Mucosa of descending colon (tissue), 3 donors: ENCODE data around the gene NDUFS4. TPM values are rescaled to one million over a fixed set of nuclear protein-coding genes. Genes with fewer than 3 reads are reported as not detected.
"Not testable (repeated sequence)": the region's sequence is repeated elsewhere in the genome, so short reads cannot be mapped to it uniquely, and the experiment has no call there.

ENCODE experiments used
- ATAC-seq: fragments of 200-7000 bp; cut with Tn5 transposase; one replicate; pipeline ENCODE4 v1.9.1; 2020; ENCODE audit warnings: mild to moderate bottlenecking, moderate library complexity
- DNase-seq, 3 donors: peaks; one replicate each; pipeline ENCODE4 v3.0.0-alpha.2; 2020
- H3K36me3 ChIP-seq: fragments of 200-600 bp; one replicate; pipeline ENCODE4 v1.8.0; 2021; ENCODE audit warnings: low read depth, mild to moderate bottlenecking
- H3K4me1 ChIP-seq: fragments of 200-600 bp; one replicate; pipeline ENCODE4 v1.8.0; 2021; ENCODE audit warnings: low read depth, mild to moderate bottlenecking
- H3K4me3 ChIP-seq: fragments of 200-600 bp; one replicate; pipeline ENCODE4 v1.8.0; 2021; ENCODE audit warnings: mild to moderate bottlenecking
- H3K9me3 ChIP-seq: fragments of 200-600 bp; one replicate; pipeline ENCODE4 v1.8.0; 2021; ENCODE audit warnings: mild to moderate bottlenecking
- CTCF ChIP-seq: fragments of 200-600 bp; IDR thresholded peaks from one replicate; pipeline ENCODE4 v1.8.0; 2022; ENCODE audit warnings: antibody characterized with exemption, mild to moderate bottlenecking
- intact Hi-C, 2 donors: fragments of 100-400 bp; cut with DNase I in 1 of 2; cut with micrococcal nuclease in 1 of 2; formaldehyde crosslinking; loops; one replicate each; pipeline versions ENCODE4 v1.11.0 to v1.11.1; 2022; cut with DNase I, micrococcal nuclease
- total RNA-seq, 3 donors: library from RNA; stranded (reverse); fragmentation: NEBNext Ultra II Directional in 2 of 3; extraction: Animal tissue kit (Norgen Biotek cat#: 25700) in 2 of 3; gene quantifications; one replicate each; pipeline versions ENCODE4 v1.2.1 to v1.2.4, GENCODE V29; 2021 to 2023
- donor health status: DM: no; HTN: no; CAD: no; lungs with moderate emphysema.
- donor health status: DM: no; HTN: no; CAD: no.
- donor health status: DM: no; HTN: yes; CAD: no.

Gene NDUFS4
- total RNA-seq, 3 donors from 2014 or later = 83.6 to 96.6 (median 84.9) TPM

- no peak for TF ChIP-seq CTCF
- Histone ChIP-seq H3K36me3 (no peaks in the 10 kb centered on the region), H3K9me3 (peaks cover 48% of the 10 kb centered on the region), H3K4me3 (no peak overlapping the region), H3K4me1 (no peaks in the 10 kb centered on the region)
- ATAC-seq (no peak), DNase-seq (no peak)
- intact Hi-C loops = no loop called here
Observed at GRCh38 chr5:53691014-53691413, 130.6 kb downstream of the NDUFS4 start.

- DNase-seq (no peak), ATAC-seq (no peak)
- Histone ChIP-seq H3K9me3 (peaks cover 50% of the 10 kb centered on the region), H3K4me3 (no peak overlapping the region), H3K36me3 (no peaks in the 10 kb centered on the region), H3K4me1 (no peaks in the 10 kb centered on the region)
- intact Hi-C loops = no loop called here
- TF ChIP-seq CTCF = no peak
Observed at GRCh38 chr5:53694520-53695022, 134.1 kb downstream of the NDUFS4 start.

GRCh38 chr5:53710405-53710804, 150.0 kb downstream of the NDUFS4 start:
- intact Hi-C loops, H3K4me1 ChIP-seq, H3K4me3 ChIP-seq, H3K36me3 ChIP-seq, ATAC-seq, DNase-seq: not testable (repeated sequence)
- H3K9me3 ChIP-seq = peaks cover 28% of the 10 kb centered on the region

- Histone ChIP-seq H3K36me3 (no peaks in the 10 kb centered on the region), H3K9me3 (peaks cover 26% of the 10 kb centered on the region), H3K4me1 (no peaks in the 10 kb centered on the region), H3K4me3 (no peak overlapping the region)
- TF ChIP-seq CTCF = no peak
- intact Hi-C loops = no loop called here
- ATAC-seq (no peak), DNase-seq (no peak)
Observed at GRCh38 chr5:53712327-53712726, 151.9 kb downstream of the NDUFS4 start.

GRCh38 chr5:53713978-53714666, 153.7 kb downstream of the NDUFS4 start:
- DNase-seq (no peak), ATAC-seq (no peak)
- no peak for TF ChIP-seq CTCF
- no peak overlapping the region for H3K4me3 ChIP-seq
- H3K4me1 ChIP-seq = no peaks in the 10 kb centered on the region
- no peaks in the 10 kb centered on the region for H3K36me3 ChIP-seq
- intact Hi-C loops = no loop called here
- peaks cover 26% of the 10 kb centered on the region for H3K9me3 ChIP-seq

GRCh38 chr5:53714667-53715010, 154.2 kb downstream of the NDUFS4 start:
- H3K36me3 ChIP-seq = no peaks in the 10 kb centered on the region
- no peak for TF ChIP-seq CTCF
- no peaks in the 10 kb centered on the region for H3K4me1 ChIP-seq

More at GRCh38 chr5:53714667-53715010, 154.2 kb downstream of the NDUFS4 start:
- Histone ChIP-seq H3K9me3 (peaks cover 26% of the 10 kb centered on the region), H3K4me3 (no peak overlapping the region)
- intact Hi-C loops = no loop called here
- DNase-seq (no peak), ATAC-seq (no peak)
